Measurements from ENCODE around the gene SUPT16H. TPM values are rescaled to one million over a fixed set of nuclear protein-coding genes. Genes with fewer than 3 reads are reported as not detected.
A peak's percentile ranks its signal among the peaks of the same experiment; 100 is the strongest.
"Not testable (repeated sequence)": the region's sequence is repeated elsewhere in the genome, so short reads cannot be mapped to it uniquely, and the experiment has no call there.

The SUPT16H gene
- total RNA-seq, 4 donors from 2014 or later, result 47.5 to 69.0 (median 60.7) TPM

GRCh38 chr14:21309956-21310355, 73.9 kb downstream of the SUPT16H start:
- Histone ChIP-seq H3K27ac (no peak overlapping the region), H3K36me3 (no peaks in the 10 kb centered on the region), H3K27me3 (peaks cover 0 to 5% of the 10 kb centered on the region in 2 donors), H3K9me3 (no peaks in the 10 kb centered on the region), H3K4me3 (no peak overlapping the region), H3K4me1 (no peaks in the 10 kb centered on the region)
- WGBS, 2 donors, result 90 to 96% methylated on average over 1 to 3 of the region's 3 CpGs
- DNase-seq (ENCODE audit: low spot score in 2 of 2), result no peak
- no peak for TF ChIP-seq CTCF (IDR thresholded peaks at IDR 0.05)
- no peak for TF ChIP-seq EP300 (IDR thresholded peaks at IDR 0.05)
- TF ChIP-seq POLR2A (IDR thresholded peaks at IDR 0.05), result no peak

GRCh38 chr14:21309238-21309636, 74.6 kb downstream of the SUPT16H start:
- no peaks in the 10 kb centered on the region for H3K36me3 ChIP-seq
- H3K4me1 ChIP-seq, result no peaks in the 10 kb centered on the region
- H3K27me3 ChIP-seq, result peaks cover 0 to 5% of the 10 kb centered on the region in 2 donors
- H3K4me3 ChIP-seq, result peak overlapping the region in 3 of 4 donors; percentile 23 to 39 (median 34)
- WGBS, 2 donors, result 68 to 73% methylated on average over 8 of the region's 8 CpGs
- H3K9me3 ChIP-seq, result no peaks in the 10 kb centered on the region
- H3K27ac ChIP-seq, result peak overlapping the region in 1 of 4 donors; percentile 32
- TF ChIP-seq EP300 (IDR thresholded peaks at IDR 0.05), result no peak
- no peak for TF ChIP-seq POLR2A (IDR thresholded peaks at IDR 0.05)
- DNase-seq (ENCODE audit: low spot score in 2 of 2), result no peak

GRCh38 chr14:21308479-21309237, 75.2 kb downstream of the SUPT16H start:
- H3K36me3 ChIP-seq, result no peaks in the 10 kb centered on the region
- peak overlapping the region; percentile 10 to 39 (median 28) for H3K4me3 ChIP-seq
- DNase-seq (ENCODE audit: low spot score in 2 of 2), result peak; percentile 19 to 29
- no peaks in the 10 kb centered on the region for H3K9me3 ChIP-seq
- peaks cover 0 to 5% of the 10 kb centered on the region in 2 donors for H3K27me3 ChIP-seq
- peak overlapping the region in 2 of 4 donors; percentile 5 to 65 for H3K27ac ChIP-seq
- TF ChIP-seq POLR2A (IDR thresholded peaks at IDR 0.05) (peak in 1 of 2 donors; percentile 32), EP300 (IDR thresholded peaks at IDR 0.05) (no peak)
- no peaks in the 10 kb centered on the region for H3K4me1 ChIP-seq
- WGBS, 2 donors, result 4 to 5% methylated on average over 16 of the region's 16 CpGs

DNA sequence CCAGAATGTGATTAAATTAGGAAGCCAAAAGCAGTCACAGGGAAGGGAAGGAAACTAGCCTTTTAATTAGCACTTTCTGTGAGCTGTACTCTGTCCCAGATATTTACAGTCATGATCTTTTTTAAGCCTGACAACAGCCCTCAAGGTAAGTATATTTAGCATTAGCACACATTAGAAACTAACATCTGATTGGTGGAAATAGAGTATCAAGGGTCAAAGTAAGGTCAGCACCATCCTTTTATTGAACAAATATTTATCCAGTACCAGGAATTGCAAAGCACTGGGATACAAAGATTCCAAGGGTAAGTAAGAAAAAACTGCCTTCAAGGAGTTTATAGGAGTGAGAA, 75.7 kb downstream of the SUPT16H start:
- Histone ChIP-seq H3K9me3 (no peaks in the 10 kb centered on the region), H3K27me3 (peaks cover 0 to 5% of the 10 kb centered on the region in 2 donors), H3K4me3 (peak overlapping the region in 2 of 4 donors; percentile 34 to 39), H3K36me3 (no peaks in the 10 kb centered on the region), H3K27ac (peak overlapping the region in 1 of 4 donors; percentile 65), H3K4me1 (no peaks in the 10 kb centered on the region)
- TF ChIP-seq POLR2A (IDR thresholded peaks at IDR 0.05) (no peak), CTCF (IDR thresholded peaks at IDR 0.05) (no peak), EP300 (IDR thresholded peaks at IDR 0.05) (no peak)
- DNase-seq (ENCODE audit: low spot score in 2 of 2), result no peak

GRCh38 chr14:21307637-21308036, 76.2 kb downstream of the SUPT16H start:
- Histone ChIP-seq H3K27ac (no peak overlapping the region), H3K36me3 (no peaks in the 10 kb centered on the region), H3K4me1 (no peaks in the 10 kb centered on the region), H3K27me3 (peaks cover 0 to under 1% of the 10 kb centered on the region in 2 donors), H3K4me3 (no peak overlapping the region), H3K9me3 (no peaks in the 10 kb centered on the region)
- no peak for DNase-seq (ENCODE audit: low spot score in 2 of 2)
- TF ChIP-seq CTCF (IDR thresholded peaks at IDR 0.05) (no peak), EP300 (IDR thresholded peaks at IDR 0.05) (no peak), POLR2A (IDR thresholded peaks at IDR 0.05) (no peak)
- WGBS, 2 donors, result 80 to 88% methylated on average over 3 of the region's 3 CpGs

- 76 to 91% methylated on average over 2 of the region's 2 CpGs for WGBS, 2 donors
- H3K9me3 ChIP-seq; H3K4me3 ChIP-seq; H3K36me3 ChIP-seq; H3K27ac ChIP-seq; H3K27me3 ChIP-seq; DNase-seq (ENCODE audit: low spot score in 2 of 2); H3K4me1 ChIP-seq: not testable (repeated sequence)
Observed at GRCh38 chr14:21302836-21303140, 81.0 kb downstream of the SUPT16H start.
